Activated CD8-positive, alpha-beta memory T cell treated with anti-CD3 and anti-CD28 coated beads, Interleukin-2, amount 50 U/mL, for 24 hours (primary cell): ENCODE results near the gene ST6GALNAC2.
"Not testable (repeated sequence)": the region's sequence is repeated elsewhere in the genome, so short reads cannot be mapped to it uniquely, and the experiment has no call there.

ENCODE experiments used
- DNase-seq: peaks from one replicate; pipeline ENCODE4 v3.0.0-alpha.2; 2020; ENCODE audit errors: extremely low read depth

The ST6GALNAC2 gene

DNA sequence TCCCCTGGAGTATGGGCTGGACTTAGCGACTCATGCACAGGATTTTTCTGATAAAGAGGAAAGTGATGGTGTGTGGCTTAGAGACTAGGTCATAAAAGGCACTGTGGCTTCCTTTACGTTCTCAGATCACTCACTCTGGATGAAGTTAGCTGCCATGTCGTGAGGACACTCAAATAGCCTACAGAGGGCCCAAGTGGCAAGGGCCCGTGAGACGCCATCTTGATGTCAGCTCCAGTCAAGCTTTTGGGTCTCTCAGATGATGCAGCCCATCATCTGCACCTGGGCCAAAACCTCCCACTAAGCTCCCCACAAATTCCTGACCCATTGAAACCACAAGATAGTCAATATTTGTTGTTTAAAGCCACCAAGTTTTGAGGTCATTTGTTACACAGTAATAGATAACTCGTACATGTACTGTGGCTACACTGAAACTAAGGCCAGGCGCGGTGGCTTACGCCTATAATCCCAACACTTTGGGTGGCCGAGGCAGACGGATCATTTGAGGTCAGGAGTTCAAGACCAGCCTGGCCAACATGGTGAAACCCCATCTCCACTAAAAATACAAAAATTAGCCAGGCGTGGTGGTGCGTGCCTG is 14.7 kb downstream of the ST6GALNAC2 start:
- no peak for DNase-seq

DNA sequence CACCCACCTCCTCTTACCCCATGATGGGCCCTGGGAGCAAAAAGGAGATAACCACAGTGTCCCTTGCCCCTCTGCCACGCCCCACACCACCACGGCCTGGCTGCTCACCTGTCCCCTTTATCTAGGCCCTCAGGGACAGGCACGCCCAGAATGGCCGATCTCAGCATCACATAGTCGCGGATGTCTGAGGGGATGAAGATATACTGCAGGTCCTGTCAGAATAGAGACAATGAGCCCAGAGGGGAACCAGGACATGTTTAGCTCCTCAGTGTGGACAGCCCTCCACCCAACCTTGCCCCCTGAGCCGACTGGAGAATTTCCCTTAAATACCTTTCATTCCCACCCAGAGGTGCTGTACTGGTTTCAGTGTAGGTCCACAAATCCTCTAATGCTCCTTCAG is 15.2 kb downstream of the ST6GALNAC2 start:
- DNase-seq: no peak

DNA sequence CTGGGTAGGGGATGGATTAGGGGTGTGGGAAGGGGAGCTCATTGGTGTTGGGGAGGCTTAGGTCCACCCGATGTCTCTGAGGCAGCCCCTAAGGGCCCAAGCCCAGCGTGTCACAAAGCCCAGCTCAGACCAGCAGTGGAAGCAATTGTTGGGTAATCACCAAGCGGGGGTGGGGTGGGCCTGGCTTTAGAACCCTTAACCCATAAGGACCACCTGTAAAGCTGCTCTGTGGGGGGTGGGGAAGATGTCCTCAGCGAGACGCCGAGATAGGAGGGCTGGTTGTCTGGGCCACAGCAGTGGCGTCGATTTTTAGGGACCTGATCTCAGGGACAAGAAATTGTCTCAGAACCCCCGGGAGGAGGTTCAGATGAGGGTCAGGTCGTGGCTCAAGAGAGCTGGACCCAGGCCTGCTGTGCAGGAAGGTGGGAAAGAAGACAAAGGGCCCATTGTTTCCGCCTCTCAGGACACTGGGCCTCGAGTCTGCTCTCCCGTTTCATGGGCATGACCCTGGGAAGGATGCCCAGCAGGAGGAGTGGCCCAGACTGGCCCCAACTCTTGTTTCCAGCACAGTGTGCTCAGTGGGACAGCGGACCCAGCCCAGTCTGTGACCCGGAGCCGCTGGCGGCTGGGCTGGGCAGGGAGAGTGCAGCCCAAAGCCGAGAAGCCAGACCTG is 15.9 kb downstream of the ST6GALNAC2 start:
- no peak for DNase-seq

DNA sequence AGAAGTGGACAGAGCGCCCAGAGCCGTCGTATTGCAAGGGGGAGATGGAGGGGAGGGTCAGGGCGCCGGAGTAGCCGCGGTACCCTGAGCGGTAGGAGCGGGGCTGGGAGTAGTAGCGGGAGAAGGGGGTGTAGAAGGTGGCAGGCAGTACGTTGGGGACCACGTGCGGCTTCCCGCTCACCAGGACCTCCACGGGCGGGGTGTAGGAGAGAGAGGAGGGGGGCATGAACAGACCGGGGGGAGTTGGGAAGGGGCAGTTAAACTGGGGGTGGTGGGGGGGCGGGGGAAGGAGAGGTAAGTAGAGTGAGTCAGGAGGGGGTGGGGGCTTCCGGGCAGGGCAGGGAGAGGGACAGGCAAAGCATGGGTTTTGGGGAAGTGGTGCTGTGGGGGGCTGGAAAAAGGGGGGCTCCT is 16.8 kb downstream of the ST6GALNAC2 start:
- DNase-seq: no peak

DNA sequence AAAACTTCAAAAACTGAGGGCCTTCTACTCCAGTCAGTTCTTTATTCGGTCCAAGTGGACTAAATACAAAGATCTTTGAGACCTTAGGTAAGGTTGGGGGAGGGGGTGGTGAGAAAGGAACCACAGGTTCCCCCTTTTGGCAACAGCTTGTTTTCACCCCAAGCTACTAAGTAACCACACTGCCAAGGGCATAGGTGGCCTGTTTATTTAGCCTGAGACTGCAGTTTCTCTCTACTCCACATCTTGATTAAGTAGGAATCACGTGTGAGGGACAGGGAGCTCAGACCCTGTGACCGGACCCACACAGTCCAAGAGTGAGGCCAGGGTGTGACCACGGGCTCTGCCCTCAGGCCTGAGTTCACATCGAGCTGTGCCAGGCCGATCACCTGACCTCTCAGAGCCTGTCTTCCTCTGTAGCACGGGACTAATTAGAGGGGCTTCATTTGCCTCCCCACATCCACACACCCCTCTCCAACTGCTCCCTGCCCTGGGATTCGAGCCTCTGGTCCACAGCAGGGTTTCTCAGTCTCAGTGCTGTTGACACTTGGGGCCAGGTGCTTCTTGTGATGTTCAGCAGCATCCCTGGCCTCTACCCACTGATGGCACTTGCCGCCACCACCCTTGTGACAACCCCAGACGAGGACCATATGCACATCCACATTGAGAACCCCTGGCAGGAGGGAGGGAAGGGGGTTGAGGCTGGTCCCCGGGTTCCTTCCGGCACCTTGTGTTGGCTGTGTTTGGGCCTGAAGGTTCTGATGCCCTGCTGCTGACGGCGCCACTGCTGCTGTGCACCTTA is 17.8 kb downstream of the ST6GALNAC2 start:
- DNase-seq: no peak

DNA sequence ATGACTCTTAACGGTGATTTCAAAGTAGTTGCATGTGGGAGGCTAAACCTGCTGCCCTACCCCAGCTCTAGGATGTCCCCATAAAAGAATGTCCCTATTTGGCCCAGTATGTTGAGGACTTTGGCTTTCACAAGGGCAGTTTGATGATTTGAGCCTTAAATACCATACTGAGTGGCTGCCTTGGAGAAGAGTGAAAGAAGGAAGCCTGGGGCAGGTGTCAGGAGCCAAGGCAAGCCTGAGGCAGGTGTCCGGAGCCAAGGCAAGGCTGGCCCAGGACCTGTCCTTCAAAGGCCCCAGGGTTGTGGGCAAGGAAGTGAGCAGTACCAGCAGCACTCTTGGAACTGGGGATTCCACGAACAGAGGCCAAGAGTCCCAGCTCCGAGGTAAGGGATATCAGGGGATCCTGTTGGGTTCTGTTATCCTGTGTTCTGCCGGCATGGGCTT is 18.6 kb downstream of the ST6GALNAC2 start:
- no peak for DNase-seq

DNA sequence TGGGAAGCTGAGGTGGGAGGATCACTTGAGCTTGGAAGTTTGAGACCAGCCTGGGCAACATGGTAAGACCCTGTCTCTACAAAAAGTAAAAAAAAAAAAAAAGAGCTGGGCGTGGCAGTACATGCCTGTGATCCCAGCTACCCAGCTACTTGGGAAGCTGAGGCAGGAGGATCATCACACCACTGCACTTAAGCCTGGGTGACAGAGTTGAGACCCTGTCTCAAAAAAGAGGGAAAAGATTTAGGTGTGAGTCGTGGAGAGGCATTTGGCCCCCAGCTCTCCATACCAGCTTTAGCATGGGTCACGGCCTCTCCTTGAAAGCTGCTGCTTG is 19.1 kb downstream of the ST6GALNAC2 start:
- DNase-seq: no peak

DNA sequence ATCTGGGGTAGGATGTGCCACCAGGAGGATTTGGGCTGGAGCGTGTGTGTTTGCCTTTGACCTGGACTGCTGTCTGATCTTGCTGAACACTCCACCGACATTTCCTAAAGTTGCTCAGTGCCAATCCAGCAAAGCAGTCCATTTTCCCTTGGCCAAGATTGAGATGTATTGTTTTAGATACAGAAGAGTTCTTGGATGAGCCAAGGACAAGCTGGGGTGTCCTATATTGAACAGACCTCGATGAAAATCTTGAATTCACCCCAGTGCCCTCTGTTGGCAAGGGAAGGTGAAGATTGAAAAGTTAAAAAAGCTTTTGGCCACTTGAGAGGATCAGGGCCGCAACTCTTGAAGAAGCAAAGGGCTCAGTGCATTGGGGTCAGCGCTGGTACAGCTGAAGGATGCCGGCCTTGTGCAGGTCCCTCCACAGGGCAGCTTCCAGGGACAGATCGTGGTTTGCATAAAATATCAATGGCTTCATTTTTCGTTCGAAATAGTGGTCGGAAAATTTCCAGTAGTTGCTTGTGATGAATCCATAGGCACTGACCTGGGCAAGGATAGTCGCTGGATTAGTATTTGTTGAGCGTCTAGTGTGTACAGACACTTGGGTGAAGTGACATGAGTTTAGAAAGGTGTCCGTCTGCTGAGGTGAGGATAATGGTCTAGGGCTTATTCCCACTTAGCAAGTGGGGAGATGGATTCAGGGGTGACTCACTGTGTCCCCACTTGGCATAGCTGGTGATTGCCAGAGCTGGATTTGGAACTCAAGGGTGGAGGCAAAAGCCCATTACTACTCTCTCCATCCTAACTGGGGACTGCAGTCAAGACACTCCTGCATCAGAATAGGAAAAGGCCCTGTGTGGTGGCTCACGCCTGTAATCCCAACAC is 19.7 kb downstream of the ST6GALNAC2 start:
- DNase-seq: no peak

DNA sequence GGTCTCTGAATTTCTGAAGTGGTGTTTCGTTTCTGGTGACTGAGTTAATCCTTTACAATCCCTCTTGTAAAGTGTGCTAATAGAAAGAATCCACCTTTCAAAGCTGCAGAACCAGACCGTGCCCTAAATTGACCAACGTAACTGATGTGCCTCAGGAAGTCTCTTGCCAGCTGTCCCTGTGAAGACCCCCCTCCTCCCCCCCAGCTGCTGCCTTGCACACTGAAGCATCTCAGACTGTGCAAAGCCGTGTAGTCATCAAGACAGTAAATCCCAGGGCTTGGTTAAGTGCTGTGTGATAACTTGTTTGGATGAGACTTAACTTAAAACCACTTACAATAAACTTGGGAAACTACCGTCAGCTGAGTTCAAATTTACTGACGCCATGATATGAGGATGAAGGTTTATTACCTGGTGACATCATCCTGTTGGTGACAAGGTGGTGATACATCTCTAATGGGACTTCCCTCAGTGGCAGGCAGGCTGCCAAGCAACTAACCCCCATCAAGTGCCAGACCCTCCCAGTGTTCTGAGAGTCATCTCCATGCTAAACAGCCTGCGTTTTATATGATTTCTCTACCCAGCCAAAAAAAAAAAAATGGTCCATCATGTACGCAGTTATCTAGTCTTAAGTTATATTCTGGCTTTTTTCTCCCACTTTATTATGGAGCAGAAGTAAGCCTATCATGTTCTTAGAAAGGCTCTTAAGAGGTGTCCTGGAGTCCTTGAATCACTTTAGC is 20.5 kb downstream of the ST6GALNAC2 start:
- peak; percentile 15 for DNase-seq

DNA sequence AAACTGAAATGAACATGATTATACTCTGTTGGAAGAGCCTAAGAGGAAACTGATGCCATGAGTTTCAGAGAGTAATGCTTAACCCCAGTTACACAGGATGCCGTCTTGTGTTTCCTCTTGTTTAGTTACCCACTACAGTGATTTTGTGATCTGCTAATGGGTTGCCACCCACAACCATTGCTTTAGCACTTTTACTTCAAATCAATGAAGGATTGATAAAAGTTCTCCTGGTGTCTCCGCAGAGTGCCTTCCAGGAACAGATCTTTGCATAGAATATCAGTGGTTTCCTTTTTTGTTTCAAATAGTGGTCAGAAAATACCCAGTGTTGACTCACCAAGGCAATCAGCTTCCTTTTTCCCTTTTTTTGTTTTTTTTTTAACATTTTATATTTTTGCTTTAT is 22.3 kb downstream of the ST6GALNAC2 start:
- DNase-seq: not testable (repeated sequence)

DNA sequence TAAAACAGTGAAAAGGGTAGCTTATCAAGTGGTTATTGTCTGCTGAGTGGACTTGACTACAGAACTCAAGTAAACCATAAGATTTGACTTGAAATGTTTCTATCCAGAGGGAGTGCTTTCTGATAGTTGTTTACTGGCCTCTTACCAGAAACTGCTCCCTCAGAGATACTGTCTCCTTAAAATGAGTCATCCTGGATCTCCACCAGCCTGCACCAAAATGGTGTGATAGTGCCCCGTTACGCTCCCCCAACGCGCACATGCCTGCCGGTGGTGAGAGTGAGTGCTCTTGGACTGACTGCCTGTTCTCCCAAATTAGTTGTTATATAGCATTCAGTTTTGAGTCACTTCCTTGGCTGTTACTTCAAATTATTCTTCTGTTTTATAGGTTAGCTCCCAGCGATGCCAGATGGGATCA is 22.9 kb downstream of the ST6GALNAC2 start:
- no peak for DNase-seq

DNA sequence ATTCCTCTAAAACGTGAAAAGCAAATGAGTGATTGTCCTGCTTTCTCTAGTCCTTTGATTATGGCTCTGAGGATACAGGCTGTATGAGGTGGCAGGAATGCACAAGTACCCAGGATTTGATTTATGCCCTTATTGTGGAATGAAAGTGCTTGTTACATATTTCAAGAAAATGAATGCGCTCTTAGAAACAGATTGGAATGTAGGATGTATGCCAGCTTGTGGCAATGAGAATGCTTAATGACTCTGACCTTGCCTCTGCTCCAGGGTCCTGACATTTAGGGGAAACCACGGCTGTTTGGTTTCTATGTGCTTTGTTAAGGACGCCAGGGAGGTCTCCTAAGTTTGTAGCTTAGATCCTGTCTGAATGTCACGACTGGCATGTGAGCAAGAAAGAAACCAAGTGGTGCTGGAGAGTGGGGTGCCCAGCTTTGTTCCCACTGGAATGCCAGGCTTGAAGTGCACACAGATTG is 23.8 kb downstream of the ST6GALNAC2 start:
- DNase-seq: no peak

DNA sequence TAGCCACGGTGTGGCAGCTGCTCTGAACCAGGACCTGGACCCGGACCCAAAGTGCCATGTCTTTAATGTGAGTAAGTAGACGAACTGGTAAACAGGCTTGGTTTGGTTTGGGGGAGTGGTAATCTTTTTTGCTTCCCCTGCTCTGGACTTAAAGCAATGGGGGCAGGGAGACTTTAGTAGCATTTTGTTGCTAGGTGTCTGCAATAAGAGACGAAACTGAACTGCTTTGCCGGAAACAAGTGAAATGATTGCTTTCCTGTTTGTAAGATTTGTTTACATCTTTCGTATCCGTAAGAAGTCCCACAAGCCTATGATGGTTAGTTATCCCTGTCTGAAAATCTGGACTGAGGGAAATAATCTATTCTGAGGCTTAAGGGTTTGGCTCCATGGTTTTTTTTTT is 24.3 kb downstream of the ST6GALNAC2 start:
- DNase-seq: no peak

DNA sequence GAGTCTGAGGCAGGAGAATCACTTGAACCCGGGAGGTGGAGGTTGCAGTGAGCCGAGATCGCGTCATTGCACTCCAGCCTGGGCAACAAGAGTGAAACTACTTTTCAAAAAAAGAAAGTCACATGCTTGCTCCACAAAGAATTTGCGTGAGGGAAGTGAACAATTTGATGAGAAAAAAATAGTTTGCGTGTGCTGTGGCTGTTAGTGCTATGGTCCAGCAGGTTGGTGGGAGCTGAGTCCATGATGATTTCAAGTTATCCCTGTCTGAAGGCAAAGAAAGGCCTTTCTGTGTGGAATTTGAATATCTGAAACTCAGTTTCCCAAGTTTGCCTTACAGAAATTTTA is 24.8 kb downstream of the ST6GALNAC2 start:
- no peak for DNase-seq

DNA sequence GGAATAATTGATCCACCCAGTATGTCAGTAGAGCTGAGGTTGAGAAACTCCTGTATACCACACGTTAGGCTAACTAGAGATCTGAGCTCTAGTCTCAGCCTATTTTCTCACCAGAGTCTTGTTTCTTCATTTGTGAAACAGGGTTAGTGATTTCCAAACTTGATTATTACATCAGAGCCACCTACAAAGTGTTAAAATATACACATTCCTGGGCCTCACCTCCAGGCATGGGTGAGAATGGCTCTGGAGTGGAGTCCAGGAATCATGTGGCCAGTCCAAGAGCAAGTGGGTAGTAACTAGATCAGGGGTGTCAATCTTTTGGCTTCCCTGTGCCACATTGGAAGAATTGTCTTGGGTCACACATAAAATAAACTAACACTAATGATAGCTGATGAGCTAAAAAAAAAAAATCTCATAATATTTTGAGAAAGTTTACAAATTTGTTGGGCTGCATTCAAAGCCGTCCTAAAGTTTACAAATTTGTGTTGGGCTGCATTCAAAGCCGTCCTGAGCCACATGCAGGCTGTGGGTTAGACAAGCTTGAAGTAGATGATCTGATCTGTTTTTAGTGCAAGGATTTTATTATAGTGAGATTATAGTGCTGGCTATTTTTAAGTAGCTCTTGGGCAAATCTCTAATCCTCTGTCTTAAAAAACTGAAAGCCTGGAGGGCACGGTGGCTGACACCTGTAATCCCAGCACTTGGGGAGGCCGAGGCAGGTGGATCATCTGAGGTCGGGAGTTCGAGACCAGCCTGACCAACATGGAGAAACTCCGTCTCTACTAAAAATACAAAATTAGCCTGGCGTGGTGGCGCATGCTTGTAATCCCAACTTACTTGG is 25.4 kb downstream of the ST6GALNAC2 start:
- DNase-seq: no peak

DNA sequence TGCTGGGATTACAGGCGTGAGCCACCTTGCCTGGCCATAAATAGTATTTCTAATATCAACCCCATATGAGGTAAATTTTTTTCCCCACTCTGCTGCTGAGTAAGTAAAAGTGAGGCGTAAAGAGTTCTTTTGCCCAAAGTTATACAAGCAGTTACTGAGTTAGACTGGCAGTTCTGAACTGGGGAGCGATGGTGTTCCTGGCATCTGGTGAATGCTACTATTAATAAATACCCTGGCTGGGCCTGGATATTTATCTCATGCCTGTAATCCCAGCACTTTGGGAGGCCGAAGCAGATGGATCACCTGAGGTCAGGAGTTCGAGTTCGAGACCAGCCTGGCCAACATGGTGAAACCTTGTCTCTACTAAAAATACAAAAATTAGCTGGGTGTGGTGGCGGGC is 26.2 kb downstream of the ST6GALNAC2 start:
- DNase-seq: not testable (repeated sequence)

DNA sequence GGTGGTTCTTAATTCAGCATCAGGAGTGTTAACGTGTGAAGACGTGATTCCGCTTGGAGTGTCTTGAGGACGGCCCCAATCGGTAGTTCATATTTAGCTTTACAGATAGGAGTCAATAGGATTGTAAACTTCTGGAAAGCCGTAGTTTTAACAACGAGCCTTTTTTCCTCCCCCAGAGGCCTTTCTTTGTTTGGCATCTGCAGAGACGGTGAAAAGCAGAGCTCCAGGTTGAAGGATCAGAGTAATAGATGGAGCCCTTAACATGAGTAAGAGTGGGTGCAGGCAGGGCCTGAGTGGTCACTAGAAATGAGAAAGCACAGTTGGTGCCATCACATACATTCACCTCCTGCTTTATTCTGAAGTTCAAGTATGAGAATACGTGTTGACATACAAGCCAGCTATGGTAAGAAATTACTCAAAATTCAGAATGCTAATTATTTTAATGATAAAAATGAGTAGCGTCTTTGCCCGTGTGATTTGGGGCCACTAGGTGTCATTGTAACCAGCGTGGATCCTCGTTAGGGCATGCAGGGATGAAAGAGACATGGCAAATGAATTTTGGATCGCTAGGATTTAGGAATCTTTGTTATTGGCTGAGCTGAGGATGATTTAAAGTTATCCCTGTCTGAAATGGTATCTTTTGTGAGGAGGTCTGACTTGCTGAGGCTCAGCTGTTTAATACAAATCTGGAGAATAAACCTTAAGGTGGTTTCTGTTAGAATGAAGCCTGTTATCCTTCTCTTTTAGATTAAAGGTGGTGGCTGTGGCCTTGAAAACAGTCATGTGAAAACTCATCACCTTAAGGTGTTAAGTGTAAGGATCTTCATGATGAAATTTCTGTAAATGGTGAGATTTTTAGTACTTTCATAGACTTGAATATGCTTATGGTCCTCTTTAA is 27.2 kb downstream of the ST6GALNAC2 start:
- DNase-seq: no peak

DNA sequence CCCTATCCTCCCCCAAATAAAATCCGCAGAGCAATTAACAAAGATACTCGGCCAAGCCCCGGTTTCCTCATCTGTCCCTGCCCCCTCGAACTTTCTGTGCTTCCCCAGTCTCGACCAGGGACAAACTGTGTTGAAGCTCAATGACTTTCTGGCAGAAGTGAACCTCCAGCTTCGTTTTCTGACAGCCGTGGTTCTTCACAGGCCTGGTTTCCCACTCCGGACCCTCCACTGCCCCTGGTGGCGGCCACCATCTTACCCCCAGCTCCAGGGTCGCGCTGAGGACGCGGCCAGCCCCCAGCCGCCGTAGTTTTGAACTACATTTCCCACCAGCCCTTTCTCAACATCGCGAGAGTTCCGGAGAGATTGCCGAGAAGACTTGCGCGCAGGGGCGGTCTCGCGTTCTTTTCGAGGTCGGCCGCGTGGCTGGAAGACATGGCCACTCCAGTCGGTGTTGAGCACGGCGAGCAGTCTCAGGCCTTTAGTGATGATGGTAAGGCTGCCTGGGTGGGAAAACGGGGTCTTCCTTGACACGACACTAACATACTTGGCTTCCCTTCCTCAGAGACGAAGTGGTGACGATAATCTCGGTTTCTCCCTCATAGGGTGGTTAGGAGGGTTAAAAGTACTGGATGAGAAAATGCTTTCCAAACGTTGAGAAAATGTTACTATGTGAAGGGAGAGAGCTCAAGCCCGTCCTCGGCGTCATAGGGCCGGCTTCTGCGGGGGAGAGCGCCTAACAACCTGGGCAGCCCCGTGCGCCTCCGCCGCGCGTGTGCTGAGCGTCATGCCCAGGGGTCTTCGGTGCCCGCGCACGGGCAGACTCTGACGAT is 28.1 kb downstream of the ST6GALNAC2 start:
- DNase-seq: peak; percentile 87
